ENCODE results near the gene IL17C.

The IL17C gene

DNA sequence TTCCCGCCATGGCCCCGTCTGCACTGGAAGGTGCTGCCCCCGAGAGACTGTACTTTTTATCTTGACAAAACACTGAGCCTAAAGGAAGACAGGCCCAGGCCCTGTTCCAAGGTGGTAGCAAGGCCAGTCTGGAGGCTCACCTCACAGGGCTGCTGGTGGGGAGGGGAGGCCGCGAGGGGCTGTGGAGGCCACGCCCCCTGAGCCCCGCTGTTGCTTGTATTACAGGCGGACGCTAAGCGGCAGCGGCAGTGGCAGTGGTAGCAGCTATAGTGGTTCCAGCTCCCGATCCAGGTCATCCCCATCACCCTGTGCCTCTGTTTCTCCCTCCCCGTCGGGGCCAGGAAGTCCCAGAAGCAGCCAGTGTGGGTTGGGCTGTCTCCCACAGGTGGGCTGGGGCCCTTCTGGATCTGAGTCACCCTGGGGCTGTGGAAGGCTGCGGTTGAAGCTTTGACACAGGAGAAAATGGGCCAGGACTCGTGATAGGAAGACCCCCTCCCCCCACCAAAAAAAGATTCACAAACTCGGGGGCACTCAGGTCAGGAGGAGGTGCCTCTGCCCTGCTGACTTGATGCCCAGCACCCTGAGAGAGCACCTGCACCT lies 13.3 kb upstream of the IL17C start:
- Histone ChIP-seq H3K79me2 (ENCODE audit: control insufficient read depth, low read length) (peaks cover 2% of the 10 kb centered on the region), H3K4me2 (ENCODE audit: low read length) (no peak overlapping the region), H3K36me3 (ENCODE audit: control insufficient read depth, low read length) (peaks cover 74% of the 10 kb centered on the region), H3K27ac (ENCODE audit: low read depth, low read length) (no peak overlapping the region), H3K4me3 (ENCODE audit: low read length) (no peak overlapping the region), H3K4me1 (ENCODE audit: control insufficient read depth, low read length) (no peaks in the 10 kb centered on the region), H3K27me3 (ENCODE audit: control insufficient read depth, low read length) (no peaks in the 10 kb centered on the region), H3F3A (ENCODE audit: control insufficient read depth, insufficient read depth) (no peaks in the 10 kb centered on the region), H3K9me3 (ENCODE audit: control insufficient read depth, insufficient read depth, low read length) (no peaks in the 10 kb centered on the region), H4K20me1 (ENCODE audit: control insufficient read depth, insufficient read depth, low read depth, low read length) (no peaks in the 10 kb centered on the region; the same call in 1 of the 2 replicates), H3K9me2 (replicated peaks; ENCODE audit: control insufficient read depth, low read length) (no peaks in the 10 kb centered on the region)
- no peak for TF ChIP-seq EZH2phosphoT487 (IDR thresholded peaks at IDR 0.05; ENCODE audit: borderline replicate concordance, low read length)
- TF ChIP-seq, protein P1, sequence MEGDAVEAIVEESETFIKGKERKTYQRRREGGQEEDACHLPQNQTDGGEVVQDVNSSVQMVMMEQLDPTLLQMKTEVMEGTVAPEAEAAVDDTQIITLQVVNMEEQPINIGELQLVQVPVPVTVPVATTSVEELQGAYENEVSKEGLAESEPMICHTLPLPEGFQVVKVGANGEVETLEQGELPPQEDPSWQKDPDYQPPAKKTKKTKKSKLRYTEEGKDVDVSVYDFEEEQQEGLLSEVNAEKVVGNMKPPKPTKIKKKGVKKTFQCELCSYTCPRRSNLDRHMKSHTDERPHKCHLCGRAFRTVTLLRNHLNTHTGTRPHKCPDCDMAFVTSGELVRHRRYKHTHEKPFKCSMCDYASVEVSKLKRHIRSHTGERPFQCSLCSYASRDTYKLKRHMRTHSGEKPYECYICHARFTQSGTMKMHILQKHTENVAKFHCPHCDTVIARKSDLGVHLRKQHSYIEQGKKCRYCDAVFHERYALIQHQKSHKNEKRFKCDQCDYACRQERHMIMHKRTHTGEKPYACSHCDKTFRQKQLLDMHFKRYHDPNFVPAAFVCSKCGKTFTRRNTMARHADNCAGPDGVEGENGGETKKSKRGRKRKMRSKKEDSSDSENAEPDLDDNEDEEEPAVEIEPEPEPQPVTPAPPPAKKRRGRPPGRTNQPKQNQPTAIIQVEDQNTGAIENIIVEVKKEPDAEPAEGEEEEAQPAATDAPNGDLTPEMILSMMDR (IDR thresholded peaks at IDR 0.05; ENCODE audit: low read depth, low read length, poor library complexity, severe bottlenecking) = no peak

DNA sequence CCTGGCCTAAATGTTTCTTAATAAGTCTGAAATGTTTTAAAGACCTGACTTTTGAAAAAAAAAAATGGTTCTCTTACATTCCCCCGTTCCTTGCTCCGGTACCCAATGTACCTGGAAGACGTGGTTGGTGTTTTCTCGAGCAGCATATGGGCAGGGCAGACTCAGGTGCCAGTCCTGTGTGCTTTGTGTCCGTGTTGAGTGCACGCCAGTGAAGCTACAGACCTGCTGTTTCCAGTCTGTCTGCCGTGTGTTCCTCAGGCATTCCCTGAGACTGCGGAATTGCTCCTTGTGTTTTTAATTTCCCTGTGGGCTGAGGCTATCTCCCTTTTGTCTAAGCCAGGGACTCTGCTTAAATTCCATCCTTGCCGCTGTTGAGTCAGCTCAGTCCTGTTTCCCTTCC lies 11.7 kb upstream of the IL17C start:
- Histone ChIP-seq H4K20me1 (ENCODE audit: control insufficient read depth, insufficient read depth, low read depth, low read length) (no peaks in the 10 kb centered on the region; the same call in 1 of the 2 replicates), H3K4me2 (ENCODE audit: low read length) (no peak overlapping the region), H3F3A (ENCODE audit: control insufficient read depth, insufficient read depth) (0 out of 2 replicates have a peak, but pooled peaks cover 5% of the 10 kb centered on the region), H3K36me3 (ENCODE audit: control insufficient read depth, low read length) (peaks cover 86% of the 10 kb centered on the region), H3K9me3 (ENCODE audit: control insufficient read depth, insufficient read depth, low read length) (no peaks in the 10 kb centered on the region), H3K4me1 (ENCODE audit: control insufficient read depth, low read length) (peaks cover 7% of the 10 kb centered on the region), H3K4me3 (ENCODE audit: low read length) (no peak overlapping the region), H3K27ac (ENCODE audit: low read depth, low read length) (no peak overlapping the region), H3K79me2 (ENCODE audit: control insufficient read depth, low read length) (no peaks in the 10 kb centered on the region), H3K9me2 (replicated peaks; ENCODE audit: control insufficient read depth, low read length) (no peaks in the 10 kb centered on the region), H3K27me3 (ENCODE audit: control insufficient read depth, low read length) (no peaks in the 10 kb centered on the region)
- no peak for TF ChIP-seq EZH2phosphoT487 (IDR thresholded peaks at IDR 0.05; ENCODE audit: borderline replicate concordance, low read length)
- TF ChIP-seq, protein P1 (IDR thresholded peaks at IDR 0.05; ENCODE audit: low read depth, low read length, poor library complexity, severe bottlenecking) = no peak

DNA sequence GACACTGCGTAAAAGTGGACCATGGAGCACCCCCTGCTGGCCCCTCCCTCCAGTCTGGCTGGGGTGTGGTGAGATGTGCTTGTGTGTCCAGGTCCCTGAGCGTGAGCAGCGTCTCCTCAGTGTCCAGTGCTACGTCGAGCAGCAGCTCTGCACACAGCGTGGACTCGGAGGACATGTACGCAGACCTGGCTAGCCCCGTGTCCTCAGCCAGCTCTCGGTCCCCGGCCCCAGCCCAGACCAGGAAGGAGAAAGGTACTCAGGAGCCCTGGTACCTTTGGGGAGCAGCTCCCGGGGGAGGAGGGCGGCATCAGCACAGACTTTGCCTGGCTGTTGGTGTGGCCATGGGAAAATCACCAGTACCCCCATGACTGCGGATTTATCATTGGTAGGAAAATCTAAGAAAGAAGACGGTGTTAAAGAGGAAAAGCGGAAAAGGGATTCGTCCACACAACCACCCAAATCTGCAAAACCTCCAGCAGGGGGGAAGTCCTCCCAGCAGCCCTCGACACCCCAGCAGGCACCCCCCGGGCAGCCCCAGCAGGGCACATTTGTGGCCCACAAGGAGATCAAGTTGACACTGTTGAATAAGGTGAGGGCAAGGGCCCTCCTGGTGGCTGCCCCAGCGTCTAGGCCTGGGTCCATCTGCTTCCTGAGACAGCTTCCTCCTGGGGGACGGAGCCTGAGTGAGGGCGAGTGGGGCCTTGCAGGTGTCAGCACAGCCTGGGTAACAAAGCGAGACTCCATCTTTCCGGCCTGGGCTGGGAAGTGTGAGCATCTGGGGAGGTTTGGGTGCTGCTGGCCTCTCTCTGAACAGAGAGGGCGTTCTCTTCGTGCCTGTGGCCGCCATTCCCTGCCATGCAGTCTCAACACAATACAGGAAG lies 10.6 kb upstream of the IL17C start:
- H3K9me2 ChIP-seq (replicated peaks; ENCODE audit: control insufficient read depth, low read length) = no peaks in the 10 kb centered on the region
- H4K20me1 ChIP-seq (ENCODE audit: control insufficient read depth, insufficient read depth, low read depth, low read length) = no peaks in the 10 kb centered on the region; the same call in 1 of the 2 replicates
- no peaks in the 10 kb centered on the region for H3K27me3 ChIP-seq (ENCODE audit: control insufficient read depth, low read length)
- no peaks in the 10 kb centered on the region for H3K79me2 ChIP-seq (ENCODE audit: control insufficient read depth, low read length)
- peaks cover 84% of the 10 kb centered on the region for H3K36me3 ChIP-seq (ENCODE audit: control insufficient read depth, low read length)
- no peaks in the 10 kb centered on the region for H3K9me3 ChIP-seq (ENCODE audit: control insufficient read depth, insufficient read depth, low read length)
- no peak overlapping the region for H3K4me2 ChIP-seq (ENCODE audit: low read length)
- 0 out of 2 replicates have a peak, but pooled peaks cover 7% of the 10 kb centered on the region for H3F3A ChIP-seq (ENCODE audit: control insufficient read depth, insufficient read depth)
- H3K27ac ChIP-seq (ENCODE audit: low read depth, low read length) = no peak overlapping the region
- H3K4me3 ChIP-seq (ENCODE audit: low read length) = no peak overlapping the region
- TF ChIP-seq EZH2phosphoT487 (IDR thresholded peaks at IDR 0.05; ENCODE audit: borderline replicate concordance, low read length) = no peak
- TF ChIP-seq, protein P1 (IDR thresholded peaks at IDR 0.05; ENCODE audit: low read depth, low read length, poor library complexity, severe bottlenecking) = peak; percentile 9
- peaks cover 7% of the 10 kb centered on the region for H3K4me1 ChIP-seq (ENCODE audit: control insufficient read depth, low read length)

Measured in DOHH2 (cell line).